Measurements from ENCODE around the gene TSHR.

DNA sequence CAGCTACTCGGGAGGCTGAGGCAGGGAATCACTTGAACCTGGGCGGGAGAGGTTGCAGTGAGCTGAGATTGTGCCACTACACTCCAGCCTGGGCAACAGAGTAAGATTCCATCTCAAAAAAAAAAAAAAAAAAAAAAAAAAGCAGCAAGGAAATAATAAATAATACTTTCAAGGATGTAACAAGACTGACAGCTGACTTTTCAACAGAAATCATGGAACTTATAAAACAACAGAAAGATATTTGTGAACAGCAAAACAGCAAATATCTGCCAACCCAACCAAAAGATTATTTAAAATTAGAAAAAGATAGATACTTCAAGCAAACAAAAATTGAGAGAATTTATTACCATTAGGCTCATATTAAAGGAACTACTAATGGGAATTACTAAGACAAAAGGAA, 115.1 kb downstream of the TSHR start:
- TF ChIP-seq, protein P1, sequence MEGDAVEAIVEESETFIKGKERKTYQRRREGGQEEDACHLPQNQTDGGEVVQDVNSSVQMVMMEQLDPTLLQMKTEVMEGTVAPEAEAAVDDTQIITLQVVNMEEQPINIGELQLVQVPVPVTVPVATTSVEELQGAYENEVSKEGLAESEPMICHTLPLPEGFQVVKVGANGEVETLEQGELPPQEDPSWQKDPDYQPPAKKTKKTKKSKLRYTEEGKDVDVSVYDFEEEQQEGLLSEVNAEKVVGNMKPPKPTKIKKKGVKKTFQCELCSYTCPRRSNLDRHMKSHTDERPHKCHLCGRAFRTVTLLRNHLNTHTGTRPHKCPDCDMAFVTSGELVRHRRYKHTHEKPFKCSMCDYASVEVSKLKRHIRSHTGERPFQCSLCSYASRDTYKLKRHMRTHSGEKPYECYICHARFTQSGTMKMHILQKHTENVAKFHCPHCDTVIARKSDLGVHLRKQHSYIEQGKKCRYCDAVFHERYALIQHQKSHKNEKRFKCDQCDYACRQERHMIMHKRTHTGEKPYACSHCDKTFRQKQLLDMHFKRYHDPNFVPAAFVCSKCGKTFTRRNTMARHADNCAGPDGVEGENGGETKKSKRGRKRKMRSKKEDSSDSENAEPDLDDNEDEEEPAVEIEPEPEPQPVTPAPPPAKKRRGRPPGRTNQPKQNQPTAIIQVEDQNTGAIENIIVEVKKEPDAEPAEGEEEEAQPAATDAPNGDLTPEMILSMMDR (IDR thresholded peaks at IDR 0.05) = no peak
- TF ChIP-seq POLR2A (IDR thresholded peaks at IDR 0.05) = no peak
